ENCODE measurements around the gene THOC1. TPM values are rescaled to one million over a fixed set of nuclear protein-coding genes. Genes with fewer than 3 reads are reported as not detected.

The THOC1 gene
- total RNA-seq, 2 donors from 2014 or later, result 8.9 to 11.4 TPM

DNA sequence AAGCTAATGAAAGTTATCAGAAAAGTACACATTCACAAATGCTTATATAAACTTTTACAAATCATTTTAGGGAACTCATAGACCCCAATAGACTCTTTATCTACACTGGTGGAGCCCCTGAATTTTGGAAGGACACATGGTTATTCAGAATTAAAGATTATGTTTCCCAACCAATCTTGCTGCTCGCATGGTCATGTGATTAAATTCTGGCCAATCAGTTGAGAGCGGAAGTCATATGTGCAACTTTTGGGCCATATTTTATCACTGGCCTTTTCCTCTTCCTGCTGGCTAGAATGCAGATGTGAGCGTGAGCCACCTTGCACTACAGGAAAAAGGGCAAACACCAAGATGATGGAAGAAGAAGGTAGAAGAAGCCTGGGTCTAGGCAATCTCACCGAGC is 19.8 kb downstream of the THOC1 start:
- H3K27me3 ChIP-seq, result no peaks in the 10 kb centered on the region
- no peak overlapping the region for H3K4me3 ChIP-seq
- no peaks in the 10 kb centered on the region for H3K4me1 ChIP-seq
- H3K9me3 ChIP-seq, result no peaks in the 10 kb centered on the region
- DNase-seq (ENCODE audit: low spot score), result no peak
- TF ChIP-seq, protein P1, sequence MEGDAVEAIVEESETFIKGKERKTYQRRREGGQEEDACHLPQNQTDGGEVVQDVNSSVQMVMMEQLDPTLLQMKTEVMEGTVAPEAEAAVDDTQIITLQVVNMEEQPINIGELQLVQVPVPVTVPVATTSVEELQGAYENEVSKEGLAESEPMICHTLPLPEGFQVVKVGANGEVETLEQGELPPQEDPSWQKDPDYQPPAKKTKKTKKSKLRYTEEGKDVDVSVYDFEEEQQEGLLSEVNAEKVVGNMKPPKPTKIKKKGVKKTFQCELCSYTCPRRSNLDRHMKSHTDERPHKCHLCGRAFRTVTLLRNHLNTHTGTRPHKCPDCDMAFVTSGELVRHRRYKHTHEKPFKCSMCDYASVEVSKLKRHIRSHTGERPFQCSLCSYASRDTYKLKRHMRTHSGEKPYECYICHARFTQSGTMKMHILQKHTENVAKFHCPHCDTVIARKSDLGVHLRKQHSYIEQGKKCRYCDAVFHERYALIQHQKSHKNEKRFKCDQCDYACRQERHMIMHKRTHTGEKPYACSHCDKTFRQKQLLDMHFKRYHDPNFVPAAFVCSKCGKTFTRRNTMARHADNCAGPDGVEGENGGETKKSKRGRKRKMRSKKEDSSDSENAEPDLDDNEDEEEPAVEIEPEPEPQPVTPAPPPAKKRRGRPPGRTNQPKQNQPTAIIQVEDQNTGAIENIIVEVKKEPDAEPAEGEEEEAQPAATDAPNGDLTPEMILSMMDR (IDR thresholded peaks at IDR 0.05), result no peak
- peaks cover 74% of the 10 kb centered on the region for H3K36me3 ChIP-seq
- H3K27ac ChIP-seq, result no peak overlapping the region

DNA sequence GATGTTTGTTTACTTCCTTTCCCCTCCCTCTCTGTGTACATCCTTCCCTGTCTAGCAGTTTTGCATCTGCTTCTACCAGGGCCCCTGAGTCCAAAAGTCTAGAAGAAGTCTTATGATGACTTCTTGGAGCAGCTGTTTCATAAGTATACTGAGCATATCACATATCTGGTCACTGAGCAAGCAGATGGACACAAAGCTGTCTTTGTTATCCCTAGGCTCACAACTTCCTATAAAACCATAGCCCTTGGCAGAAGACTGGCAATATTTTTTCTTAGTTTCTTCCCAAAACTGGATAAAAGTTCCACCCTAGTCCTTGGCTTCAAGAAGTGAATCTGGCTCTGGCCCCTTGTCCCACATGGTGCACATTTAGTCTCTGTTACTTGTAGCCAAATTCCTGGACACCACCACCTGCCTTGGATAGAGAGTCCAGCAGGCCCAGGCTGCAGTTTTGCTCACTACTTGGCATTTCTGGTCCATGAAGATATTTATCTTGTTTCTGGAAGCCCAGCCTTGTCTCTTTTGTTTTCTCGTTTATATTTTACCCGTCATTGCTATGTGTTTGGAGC is 22.5 kb downstream of the THOC1 start:
- TF ChIP-seq, protein P1 (IDR thresholded peaks at IDR 0.05), result no peak
- H3K27ac ChIP-seq, result no peak overlapping the region
- no peaks in the 10 kb centered on the region for H3K27me3 ChIP-seq
- peaks cover 47% of the 10 kb centered on the region for H3K36me3 ChIP-seq
- H3K4me3 ChIP-seq, result no peak overlapping the region
- no peak for DNase-seq (ENCODE audit: low spot score)
- H3K4me1 ChIP-seq, result peaks cover 0 to 4% of the 10 kb centered on the region in 2 donors
- no peaks in the 10 kb centered on the region for H3K9me3 ChIP-seq

DNA sequence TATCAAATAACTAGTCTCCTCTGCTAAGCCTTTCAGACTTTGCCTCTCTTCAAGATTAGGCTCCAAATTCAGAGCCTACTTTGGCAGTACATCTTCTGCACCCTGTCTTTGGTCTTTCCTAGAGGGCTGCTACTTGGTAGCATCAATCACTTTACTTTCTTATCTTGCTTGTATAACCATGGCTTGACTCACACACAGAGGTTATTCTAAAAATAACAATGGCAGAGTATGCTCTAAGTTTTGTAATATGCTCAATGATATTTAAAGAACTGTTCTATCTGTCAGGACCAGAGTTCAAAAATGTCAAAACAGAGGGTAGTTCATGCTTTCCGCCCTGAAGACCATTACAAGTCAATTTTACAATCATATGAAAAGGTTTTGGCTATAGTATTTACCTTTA is 27.7 kb downstream of the THOC1 start:
- peaks cover 8% of the 10 kb centered on the region for H3K36me3 ChIP-seq
- TF ChIP-seq, protein P1 (IDR thresholded peaks at IDR 0.05), result no peak
- H3K27me3 ChIP-seq, result no peaks in the 10 kb centered on the region
- H3K4me1 ChIP-seq, result peaks cover 0 to 5% of the 10 kb centered on the region in 2 donors
- peak overlapping the region in 1 of 2 donors; percentile 67 for H3K27ac ChIP-seq
- no peaks in the 10 kb centered on the region for H3K9me3 ChIP-seq
- no peak for DNase-seq (ENCODE audit: low spot score)
- H3K4me3 ChIP-seq, result no peak overlapping the region

DNA sequence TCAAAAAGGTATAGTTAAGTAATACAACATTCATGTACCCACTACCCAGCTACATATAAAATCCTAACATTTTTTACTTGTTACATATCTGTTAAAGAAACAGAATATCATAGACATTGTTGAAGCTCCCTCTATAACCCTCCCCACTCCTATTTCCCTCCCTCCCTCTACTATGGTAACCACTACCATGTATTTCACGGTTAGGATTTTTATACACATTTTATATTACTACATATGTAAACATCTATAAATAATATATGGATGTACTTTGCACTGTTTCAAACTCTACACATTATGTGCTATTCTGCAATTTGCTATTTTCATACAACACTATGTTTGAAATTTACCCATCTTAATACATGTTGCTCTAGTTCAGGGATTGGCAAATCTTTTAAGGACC is 36.3 kb downstream of the THOC1 start:
- H3K4me3 ChIP-seq, result no peak overlapping the region
- no peak overlapping the region for H3K27ac ChIP-seq
- no peaks in the 10 kb centered on the region for H3K27me3 ChIP-seq
- no peaks in the 10 kb centered on the region for H3K4me1 ChIP-seq
- no peaks in the 10 kb centered on the region for H3K9me3 ChIP-seq
- no peak for DNase-seq (ENCODE audit: low spot score)
- peaks cover 9% of the 10 kb centered on the region for H3K36me3 ChIP-seq
- TF ChIP-seq, protein P1 (IDR thresholded peaks at IDR 0.05), result no peak

DNA sequence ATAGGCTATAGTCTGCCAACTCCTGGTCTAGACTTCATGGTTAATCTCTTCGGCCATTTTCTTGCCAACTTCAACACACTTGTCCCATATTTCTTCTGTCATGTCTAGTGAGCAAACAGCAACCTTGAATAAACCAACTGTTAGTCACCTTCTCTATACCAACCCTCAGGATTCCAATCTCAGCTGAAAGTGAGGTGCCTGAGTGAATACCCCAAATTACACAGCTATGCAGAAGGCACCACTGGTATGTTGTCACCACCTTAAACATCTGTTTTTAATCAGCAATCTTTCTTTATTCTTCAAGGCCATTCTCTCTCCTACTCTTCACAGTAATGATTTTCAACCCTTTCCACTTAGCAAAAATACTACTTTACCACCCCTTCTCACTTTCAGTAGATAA is 39.3 kb downstream of the THOC1 start:
- DNase-seq (ENCODE audit: low spot score), result no peak
- H3K36me3 ChIP-seq, result peaks cover 37% of the 10 kb centered on the region
- no peak overlapping the region for H3K27ac ChIP-seq
- no peaks in the 10 kb centered on the region for H3K9me3 ChIP-seq
- H3K4me1 ChIP-seq, result no peaks in the 10 kb centered on the region
- H3K27me3 ChIP-seq, result no peaks in the 10 kb centered on the region
- TF ChIP-seq, protein P1 (IDR thresholded peaks at IDR 0.05), result no peak
- H3K4me3 ChIP-seq, result no peak overlapping the region

DNA sequence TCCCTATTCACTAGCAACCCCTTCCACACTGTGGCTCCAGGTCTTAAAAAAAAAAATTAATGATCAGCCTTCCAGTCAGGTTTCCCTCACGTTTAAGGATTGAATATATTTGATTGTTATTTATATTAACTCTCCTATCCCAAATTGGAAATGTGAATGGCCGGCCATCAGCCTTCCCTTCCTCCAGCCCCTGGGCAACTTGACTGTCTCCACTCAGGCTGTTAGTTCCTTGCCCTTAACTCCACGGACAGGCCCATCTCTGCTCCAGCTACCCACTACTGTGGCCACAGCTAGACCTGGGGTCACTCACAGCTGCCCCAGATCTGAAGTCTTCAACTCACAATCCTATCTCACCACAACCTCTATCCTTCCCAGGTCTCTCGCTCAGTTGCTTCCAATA is 39.9 kb downstream of the THOC1 start:
- H3K9me3 ChIP-seq, result no peaks in the 10 kb centered on the region
- H3K27ac ChIP-seq, result no peak overlapping the region
- H3K4me1 ChIP-seq, result no peaks in the 10 kb centered on the region
- H3K36me3 ChIP-seq, result peaks cover 44% of the 10 kb centered on the region
- no peak for DNase-seq (ENCODE audit: low spot score)
- no peak overlapping the region for H3K4me3 ChIP-seq
- H3K27me3 ChIP-seq, result no peaks in the 10 kb centered on the region
- TF ChIP-seq, protein P1 (IDR thresholded peaks at IDR 0.05), result no peak
